ENCODE measurements around the gene RHBDL1. TPM values are rescaled to one million over a fixed set of nuclear protein-coding genes. Genes with fewer than 3 reads are reported as not detected.

Gene RHBDL1
- total and polyA plus RNA-seq, 9 of the 15 experiments (the other 6 are each of a cell fraction or from before 2014, with no cell fraction given), result 0.03 to 5.6 (median 1.3) TPM; not detected in 1

DNA sequence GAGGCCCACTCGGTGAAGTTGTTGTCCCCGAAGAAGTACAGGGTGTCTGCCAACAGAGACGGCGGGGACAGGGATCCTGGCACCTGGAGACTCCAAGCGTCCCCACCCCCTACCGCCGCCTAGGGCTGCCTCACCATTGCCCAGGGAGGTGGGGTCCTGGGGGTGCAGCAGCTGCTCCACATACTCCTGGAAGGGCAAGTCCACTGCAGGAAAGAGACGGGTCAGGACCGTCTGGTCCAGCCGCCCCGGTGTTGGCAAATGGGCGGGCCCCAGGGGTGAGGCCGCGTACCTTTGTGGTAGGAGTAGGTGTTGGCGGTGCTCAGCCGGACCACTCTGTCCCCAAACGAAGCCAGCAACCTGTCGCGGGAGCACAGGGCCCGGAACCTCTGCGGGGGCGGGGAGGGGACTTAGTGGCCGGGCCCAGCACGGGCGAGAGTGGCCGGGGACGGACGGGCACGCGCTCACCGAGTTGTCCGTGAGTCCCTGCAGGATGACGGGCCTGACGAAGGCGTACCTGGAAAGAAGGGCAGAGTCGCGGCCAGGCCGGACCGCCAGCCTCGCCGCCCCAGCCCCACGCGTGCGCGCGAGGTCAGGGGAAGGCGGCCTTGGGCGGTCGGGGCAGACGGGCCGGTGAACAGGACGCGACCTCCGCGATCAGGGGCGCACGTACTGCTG lies 8.1 kb downstream of the RHBDL1 start (continued):
- TF ChIP-seq ELF2 (CRISPR knock-in tag; IDR thresholded peaks at IDR 0.05) (peak; percentile 18; the same call in 1 of the 2 replicates), SLC30A9 (CRISPR knock-in tag; IDR thresholded peaks at IDR 0.05) (0 out of 2 replicates have a peak, but pooled peaks have one; percentile 52), ZNF717 (CRISPR knock-in tag; IDR thresholded peaks at IDR 0.05) (0 out of 2 replicates have a peak, but pooled peaks have one; percentile 55), SIN3B (IDR thresholded peaks at IDR 0.05; ENCODE audit: low read depth) (no peak), ZBED1 (IDR thresholded peaks at IDR 0.05) (0 out of 2 replicates have a peak, but pooled peaks have one; percentile 20), MEF2D (tag; conservative IDR thresholded peaks at IDR 0.05; ENCODE audit: low read depth) (no peak), FOSL1 (tag; conservative IDR thresholded peaks at IDR 0.05) (no peak), ZNF3 (CRISPR knock-in tag; IDR thresholded peaks at IDR 0.05) (no peak), ZNF668 (CRISPR knock-in tag; IDR thresholded peaks at IDR 0.05) (no peak), PHTF2 (CRISPR knock-in tag; IDR thresholded peaks at IDR 0.05) (no peak), HDAC8 (tag; IDR thresholded peaks at IDR 0.05) (0 out of 2 replicates have a peak, but pooled peaks have one; percentile 15), FOXA3 (CRISPR knock-in tag; conservative IDR thresholded peaks at IDR 0.05 in 1 of 2, IDR thresholded peaks at IDR 0.05 in 1 of 2) (0 out of 4 replicates have a peak, but pooled peaks of 1 of the 2 experiments have one; percentile 14), ZBTB1 (CRISPR knock-in tag; IDR thresholded peaks at IDR 0.05; ENCODE audit: borderline replicate concordance, low read depth) (no peak), U2AF1 (optimal IDR thresholded peaks at IDR 0.05; ENCODE audit: low read depth, low read length) (no peak), ZFX (CRISPR knock-in tag; IDR thresholded peaks at IDR 0.05) (peak; percentile 59), CBX8 (IDR thresholded peaks at IDR 0.05; ENCODE audit: borderline replicate concordance, extremely low read depth, low read depth, low read length, poor library complexity, severe bottlenecking) (no peak), ZNF217 (CRISPR knock-in tag; IDR thresholded peaks at IDR 0.05) (no peak), POLR2B (IDR thresholded peaks at IDR 0.05; ENCODE audit: low read depth, partially characterized antibody) (peak; percentile 48), PRMT5 (CRISPR knock-in tag; IDR thresholded peaks at IDR 0.05) (0 out of 2 replicates have a peak, but pooled peaks have one; percentile 18), BRCA1 (IDR thresholded peaks at IDR 0.05) (no peak), BRCA1 (CRISPR knock-in tag; IDR thresholded peaks at IDR 0.05) (no peak), TRIM24 (IDR thresholded peaks at IDR 0.05) (no peak)
- TF ChIP-seq, protein P1, sequence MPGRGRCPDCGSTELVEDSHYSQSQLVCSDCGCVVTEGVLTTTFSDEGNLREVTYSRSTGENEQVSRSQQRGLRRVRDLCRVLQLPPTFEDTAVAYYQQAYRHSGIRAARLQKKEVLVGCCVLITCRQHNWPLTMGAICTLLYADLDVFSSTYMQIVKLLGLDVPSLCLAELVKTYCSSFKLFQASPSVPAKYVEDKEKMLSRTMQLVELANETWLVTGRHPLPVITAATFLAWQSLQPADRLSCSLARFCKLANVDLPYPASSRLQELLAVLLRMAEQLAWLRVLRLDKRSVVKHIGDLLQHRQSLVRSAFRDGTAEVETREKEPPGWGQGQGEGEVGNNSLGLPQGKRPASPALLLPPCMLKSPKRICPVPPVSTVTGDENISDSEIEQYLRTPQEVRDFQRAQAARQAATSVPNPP (IDR thresholded peaks at IDR 0.05; ENCODE audit: borderline replicate concordance, insufficient read depth, insufficient read length), result no peak
- TF ChIP-seq, protein P2, sequence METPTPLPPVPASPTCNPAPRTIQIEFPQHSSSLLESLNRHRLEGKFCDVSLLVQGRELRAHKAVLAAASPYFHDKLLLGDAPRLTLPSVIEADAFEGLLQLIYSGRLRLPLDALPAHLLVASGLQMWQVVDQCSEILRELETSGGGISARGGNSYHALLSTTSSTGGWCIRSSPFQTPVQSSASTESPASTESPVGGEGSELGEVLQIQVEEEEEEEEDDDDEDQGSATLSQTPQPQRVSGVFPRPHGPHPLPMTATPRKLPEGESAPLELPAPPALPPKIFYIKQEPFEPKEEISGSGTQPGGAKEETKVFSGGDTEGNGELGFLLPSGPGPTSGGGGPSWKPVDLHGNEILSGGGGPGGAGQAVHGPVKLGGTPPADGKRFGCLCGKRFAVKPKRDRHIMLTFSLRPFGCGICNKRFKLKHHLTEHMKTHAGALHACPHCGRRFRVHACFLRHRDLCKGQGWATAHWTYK (CRISPR knock-in tag; IDR thresholded peaks at IDR 0.05), result no peak; the same call in 1 of the 2 replicates
- TF ChIP-seq, protein P3, sequence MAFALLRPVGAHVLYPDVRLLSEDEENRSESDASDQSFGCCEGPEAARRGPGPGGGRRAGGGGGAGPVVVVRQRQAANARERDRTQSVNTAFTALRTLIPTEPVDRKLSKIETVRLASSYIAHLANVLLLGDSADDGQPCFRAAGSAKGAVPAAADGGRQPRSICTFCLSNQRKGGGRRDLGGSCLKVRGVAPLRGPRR (CRISPR knock-in tag; IDR thresholded peaks at IDR 0.05), result no peak
- TF ChIP-seq, protein P4, sequence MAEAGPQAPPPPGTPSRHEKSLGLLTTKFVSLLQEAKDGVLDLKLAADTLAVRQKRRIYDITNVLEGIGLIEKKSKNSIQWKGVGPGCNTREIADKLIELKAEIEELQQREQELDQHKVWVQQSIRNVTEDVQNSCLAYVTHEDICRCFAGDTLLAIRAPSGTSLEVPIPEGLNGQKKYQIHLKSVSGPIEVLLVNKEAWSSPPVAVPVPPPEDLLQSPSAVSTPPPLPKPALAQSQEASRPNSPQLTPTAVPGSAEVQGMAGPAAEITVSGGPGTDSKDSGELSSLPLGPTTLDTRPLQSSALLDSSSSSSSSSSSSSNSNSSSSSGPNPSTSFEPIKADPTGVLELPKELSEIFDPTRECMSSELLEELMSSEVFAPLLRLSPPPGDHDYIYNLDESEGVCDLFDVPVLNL (CRISPR knock-in tag; IDR thresholded peaks at IDR 0.05; ENCODE audit: low read depth), result no peak

Measured in K562 (cell line).